Neuron (in vitro differentiated cells): ENCODE data around the gene SHC2.

Experiments used
- H2AFZ ChIP-seq: one replicate; pipeline ENCODE4 v1.6.1; 2013; ENCODE audit warnings: low read depth, mild to moderate bottlenecking, inconsistent platforms, low read length, moderate library complexity
- H3K27me3 ChIP-seq: one replicate; pipeline ENCODE4 v1.6.1; 2013; ENCODE audit warnings: low read length; ENCODE audit not compliant: insufficient read depth
- H3K36me3 ChIP-seq: one replicate; pipeline ENCODE4 v1.6.1; 2013; ENCODE audit warnings: low read length; ENCODE audit not compliant: insufficient read depth
- H3K4me1 ChIP-seq: one replicate; pipeline ENCODE4 v1.6.1; 2013; ENCODE audit warnings: low read length; ENCODE audit not compliant: insufficient read depth
- H3K4me3 ChIP-seq: 2 replicates; pipeline ENCODE4 v1.5.1; 2013; ENCODE audit warnings: mild to moderate bottlenecking, low read length, moderate library complexity
- H3K9me3 ChIP-seq: one replicate; pipeline ENCODE4 v1.6.1; 2013; ENCODE audit warnings: low read length

SHC2 gene

GRCh38 chr19:496112-496665 is 35.4 kb upstream of the SHC2 start, which contains the start of gene MADCAM1:
Gene MADCAM1, plus strand, starts transcription at chr19:496486. Its CDS starts 14 bp downstream, at chr19:496500.
- H3K27me3 ChIP-seq = peaks cover 20% of the 10 kb centered on the region
- H3K4me3 ChIP-seq = no peak within 1 kb of the TSS
- no peaks in the 10 kb centered on the region for H3K36me3 ChIP-seq
- H2AFZ ChIP-seq = no peak within 1 kb of the TSS
- peaks cover 3% of the 10 kb centered on the region for H3K9me3 ChIP-seq
- no peaks in the 10 kb centered on the region for H3K4me1 ChIP-seq

DNA sequence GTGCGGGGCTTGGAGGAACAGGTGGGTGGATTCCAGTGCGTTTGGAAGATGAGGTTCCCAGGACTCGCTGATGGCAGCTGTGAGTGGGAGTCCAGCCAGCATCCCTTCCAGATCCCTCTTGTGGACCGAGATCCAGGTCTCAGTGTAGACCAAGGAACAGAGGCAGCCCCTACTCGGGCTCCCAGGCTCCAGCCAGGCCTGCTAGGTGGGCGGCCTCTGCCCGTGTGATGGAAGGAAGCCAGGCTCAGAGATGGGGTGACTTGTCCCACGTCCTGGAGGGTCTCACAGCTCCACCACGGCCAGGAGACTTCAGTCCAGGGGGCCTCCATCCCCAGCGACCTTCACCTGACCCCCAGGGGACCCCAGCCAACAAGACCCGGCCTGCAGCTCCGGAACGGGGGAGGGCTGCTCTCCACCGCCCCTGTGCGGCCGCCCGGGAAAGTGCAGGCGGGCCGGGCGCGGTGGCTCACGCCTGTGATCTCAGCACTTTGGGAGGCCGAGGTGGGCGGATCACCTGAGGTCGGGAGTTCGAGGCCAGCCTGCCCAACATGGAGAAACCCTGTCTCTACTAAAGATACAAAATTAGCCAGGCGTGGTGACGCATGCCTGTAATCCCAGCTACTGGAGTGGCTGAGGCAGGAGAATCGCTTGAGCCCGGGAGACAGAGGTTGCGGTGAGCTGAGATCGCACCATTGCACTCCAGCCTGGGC is 34.7 kb upstream of the SHC2 start:
- H3K27me3 ChIP-seq = peaks cover 20% of the 10 kb centered on the region
- H3K9me3 ChIP-seq = peaks cover 3% of the 10 kb centered on the region
- H3K4me3 ChIP-seq = no peak overlapping the region
- no peak overlapping the region for H2AFZ ChIP-seq
- no peaks in the 10 kb centered on the region for H3K36me3 ChIP-seq
- no peaks in the 10 kb centered on the region for H3K4me1 ChIP-seq

- H2AFZ ChIP-seq = no peak overlapping the region
- peaks cover 3% of the 10 kb centered on the region for H3K9me3 ChIP-seq
Measured at GRCh38 chr19:495081-495401, 34.2 kb upstream of the SHC2 start.

DNA sequence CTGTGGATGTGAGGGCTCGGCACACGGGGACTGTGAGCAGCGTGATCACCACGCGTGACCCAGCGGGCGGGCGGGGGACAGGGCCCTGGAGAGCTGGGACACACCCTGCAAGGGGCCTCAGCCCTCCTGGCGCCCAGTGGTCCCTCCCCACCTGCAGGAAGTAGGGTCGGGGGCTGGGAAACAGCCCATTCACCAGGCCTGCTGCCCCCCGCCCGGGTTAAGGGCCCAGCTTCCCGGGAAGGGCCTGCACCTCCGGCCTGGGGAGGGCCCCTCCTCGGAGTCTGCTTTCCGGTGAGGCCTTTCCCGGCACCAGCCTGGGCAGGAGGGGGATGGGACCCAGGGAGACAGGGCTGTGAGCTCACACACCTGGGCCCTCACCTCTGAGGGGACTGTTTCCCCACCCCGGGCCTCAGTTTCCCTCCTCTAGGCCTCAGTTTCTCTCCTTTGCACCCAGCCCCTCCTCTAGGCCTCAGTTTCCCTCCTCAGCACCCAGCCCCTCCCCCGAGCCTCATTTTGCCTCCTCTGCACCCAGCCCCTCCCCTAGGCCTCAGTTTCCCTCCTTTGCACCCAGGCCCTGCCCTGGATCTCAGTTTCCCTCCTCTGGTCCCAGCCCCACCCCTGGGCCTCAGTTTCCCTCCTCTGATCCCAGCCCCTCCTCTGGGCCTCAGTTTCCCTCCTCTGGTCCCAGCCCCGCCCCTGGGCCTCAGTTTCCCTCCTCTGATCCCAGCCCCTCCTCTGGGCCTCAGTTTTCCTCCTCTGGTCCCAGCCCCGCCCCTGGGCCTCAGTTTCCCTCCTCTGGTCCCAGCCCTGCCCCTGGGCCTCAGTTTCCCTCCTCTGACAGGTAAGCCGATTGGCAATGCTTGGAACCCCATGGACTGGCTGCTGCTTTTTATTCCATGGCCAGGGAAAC is 33.6 kb upstream of the SHC2 start:
- Histone ChIP-seq H3K4me1 (peaks cover 4% of the 10 kb centered on the region), H2AFZ (no peak overlapping the region), H3K9me3 (peaks cover 3% of the 10 kb centered on the region)

More at GRCh38 chr19:495081-495401, 34.2 kb upstream of the SHC2 start:
- Histone ChIP-seq H3K36me3 (no peaks in the 10 kb centered on the region), H3K27me3 (peaks cover 19% of the 10 kb centered on the region), H3K4me3 (no peak overlapping the region), H3K4me1 (no peaks in the 10 kb centered on the region)

DNA sequence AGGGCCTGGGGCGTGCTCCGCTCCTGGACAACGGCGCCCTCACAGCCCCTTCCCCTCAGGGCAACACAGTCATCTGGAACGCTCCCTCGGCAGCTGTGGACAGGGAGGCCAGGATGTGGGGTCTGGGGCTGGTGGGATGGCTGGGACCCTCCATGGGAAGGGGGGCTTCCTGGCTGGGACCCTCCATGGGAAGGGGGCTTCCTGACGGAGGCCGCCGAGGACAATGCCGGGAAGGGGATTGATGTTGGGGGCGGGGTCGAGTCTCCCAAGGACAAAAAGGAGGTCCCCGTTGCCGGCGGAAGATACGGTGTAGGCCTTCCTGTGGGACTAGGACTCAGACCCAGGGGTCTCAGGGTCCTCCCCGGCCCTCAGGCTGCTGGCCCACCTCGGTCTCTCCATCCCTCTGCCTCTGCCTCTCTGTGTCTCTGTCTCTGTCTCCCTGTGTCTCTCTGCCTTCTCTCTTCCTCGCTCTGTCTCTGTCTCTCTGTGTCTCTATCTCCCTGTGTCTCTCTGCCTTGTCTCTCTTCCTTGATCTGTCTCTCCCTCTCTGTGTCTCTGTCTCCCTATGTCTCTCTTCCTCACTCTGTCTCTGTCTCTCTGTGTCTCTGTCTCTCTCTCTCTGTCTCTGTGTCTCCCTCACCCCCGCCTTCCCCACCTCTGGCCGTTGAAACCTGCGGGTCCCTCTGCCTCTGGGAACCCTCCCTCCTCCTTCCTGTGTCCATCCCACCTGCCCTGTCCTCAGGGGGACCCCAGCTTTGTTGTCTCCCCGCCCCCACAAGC is 32.7 kb upstream of the SHC2 start:
- no peak overlapping the region for H2AFZ ChIP-seq
- H3K27me3 ChIP-seq = peaks cover 9% of the 10 kb centered on the region
- no peak overlapping the region for H3K4me3 ChIP-seq
- peaks cover 3% of the 10 kb centered on the region for H3K9me3 ChIP-seq
- no peaks in the 10 kb centered on the region for H3K36me3 ChIP-seq
- H3K4me1 ChIP-seq = peaks cover 5% of the 10 kb centered on the region

More for the DNA sequence above, 33.6 kb upstream of the SHC2 start:
- H3K4me3 ChIP-seq = no peak overlapping the region
- H3K36me3 ChIP-seq = no peaks in the 10 kb centered on the region
- peaks cover 16% of the 10 kb centered on the region for H3K27me3 ChIP-seq

GRCh38 chr19:492091-492531 is 31.3 kb upstream of the SHC2 start:
- peaks cover 5% of the 10 kb centered on the region for H3K4me1 ChIP-seq
- H3K9me3 ChIP-seq = peaks cover 3% of the 10 kb centered on the region
- no peak overlapping the region for H2AFZ ChIP-seq
- no peaks in the 10 kb centered on the region for H3K27me3 ChIP-seq
- no peak overlapping the region for H3K4me3 ChIP-seq
- no peaks in the 10 kb centered on the region for H3K36me3 ChIP-seq

DNA sequence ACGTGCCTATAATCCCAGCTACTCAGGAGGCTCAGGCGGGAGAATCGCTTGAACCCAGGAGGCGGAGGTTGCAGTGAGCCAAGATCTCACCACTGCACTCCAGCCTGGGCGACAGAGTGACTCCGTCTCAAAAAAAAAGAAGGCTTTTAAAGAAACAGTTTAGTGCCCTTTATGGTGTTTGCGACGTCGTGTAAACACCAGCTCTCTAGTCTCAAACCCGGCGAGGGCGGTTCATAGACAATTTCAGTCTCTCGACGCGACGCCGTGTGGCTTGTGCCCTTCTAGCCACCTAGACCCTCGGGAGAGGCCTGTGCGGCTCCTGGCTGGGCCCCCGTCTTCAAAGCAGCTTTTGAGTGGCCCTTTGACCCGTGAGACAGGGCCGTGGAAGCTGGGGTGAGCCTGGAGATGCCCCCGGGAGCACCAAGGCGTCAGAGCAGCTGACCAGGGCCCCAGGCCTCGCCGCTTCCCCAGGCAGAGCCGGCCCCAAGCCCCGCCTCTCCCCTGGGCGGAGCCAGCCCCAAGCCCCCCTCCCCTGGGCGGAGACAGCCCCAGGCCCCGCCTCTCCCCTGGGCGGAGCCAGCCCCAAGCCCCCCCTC is 30.4 kb upstream of the SHC2 start:
- Histone ChIP-seq H3K27me3 (no peaks in the 10 kb centered on the region), H2AFZ (no peak overlapping the region), H3K4me1 (peaks cover 5% of the 10 kb centered on the region), H3K9me3 (peaks cover 3% of the 10 kb centered on the region), H3K36me3 (no peaks in the 10 kb centered on the region), H3K4me3 (no peak overlapping the region)

DNA sequence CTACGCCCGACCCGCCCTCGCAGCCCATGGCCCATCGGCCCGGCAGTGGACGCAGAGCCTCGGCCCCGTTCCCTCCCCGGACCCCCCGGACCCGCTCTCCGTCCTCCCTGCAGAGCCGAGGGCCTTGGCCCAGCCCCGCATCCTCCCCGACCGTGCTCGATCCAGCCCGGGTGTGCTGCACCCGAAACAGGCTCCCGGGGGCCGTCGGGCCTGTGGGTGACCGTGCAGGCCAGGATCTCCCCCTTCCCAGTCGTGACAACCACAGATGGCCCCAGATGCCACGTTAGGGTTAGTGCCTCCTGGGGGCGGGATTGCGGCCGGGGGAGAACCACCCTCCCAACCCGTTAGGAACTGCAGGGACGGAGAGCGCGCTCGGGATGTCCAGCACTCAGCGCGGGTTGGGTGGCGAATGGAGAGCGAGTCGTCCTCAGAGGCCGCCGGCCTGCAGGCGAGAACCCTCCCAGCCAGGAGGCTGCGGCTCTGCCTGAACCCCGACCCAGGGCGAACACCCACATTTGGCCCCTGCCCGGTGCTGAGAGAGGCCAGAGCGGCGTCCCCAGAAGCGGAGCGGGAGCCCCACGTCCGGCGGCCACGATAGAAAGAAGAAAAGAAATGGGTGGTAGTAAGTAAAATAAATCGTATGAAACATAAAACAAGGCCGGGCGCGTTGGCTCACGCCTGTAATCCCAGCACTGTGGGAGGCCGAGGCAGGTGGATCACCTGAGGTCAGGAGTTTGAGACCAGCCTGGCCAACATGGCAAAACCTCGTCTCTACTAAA is 28.8 kb upstream of the SHC2 start:
- Histone ChIP-seq H3K36me3 (no peaks in the 10 kb centered on the region), H3K9me3 (peaks cover 3% of the 10 kb centered on the region), H3K4me1 (peaks cover 18% of the 10 kb centered on the region), H3K4me3 (peak overlapping the region; percentile 78), H3K27me3 (no peaks in the 10 kb centered on the region), H2AFZ (peak overlapping the region; percentile 39)

DNA sequence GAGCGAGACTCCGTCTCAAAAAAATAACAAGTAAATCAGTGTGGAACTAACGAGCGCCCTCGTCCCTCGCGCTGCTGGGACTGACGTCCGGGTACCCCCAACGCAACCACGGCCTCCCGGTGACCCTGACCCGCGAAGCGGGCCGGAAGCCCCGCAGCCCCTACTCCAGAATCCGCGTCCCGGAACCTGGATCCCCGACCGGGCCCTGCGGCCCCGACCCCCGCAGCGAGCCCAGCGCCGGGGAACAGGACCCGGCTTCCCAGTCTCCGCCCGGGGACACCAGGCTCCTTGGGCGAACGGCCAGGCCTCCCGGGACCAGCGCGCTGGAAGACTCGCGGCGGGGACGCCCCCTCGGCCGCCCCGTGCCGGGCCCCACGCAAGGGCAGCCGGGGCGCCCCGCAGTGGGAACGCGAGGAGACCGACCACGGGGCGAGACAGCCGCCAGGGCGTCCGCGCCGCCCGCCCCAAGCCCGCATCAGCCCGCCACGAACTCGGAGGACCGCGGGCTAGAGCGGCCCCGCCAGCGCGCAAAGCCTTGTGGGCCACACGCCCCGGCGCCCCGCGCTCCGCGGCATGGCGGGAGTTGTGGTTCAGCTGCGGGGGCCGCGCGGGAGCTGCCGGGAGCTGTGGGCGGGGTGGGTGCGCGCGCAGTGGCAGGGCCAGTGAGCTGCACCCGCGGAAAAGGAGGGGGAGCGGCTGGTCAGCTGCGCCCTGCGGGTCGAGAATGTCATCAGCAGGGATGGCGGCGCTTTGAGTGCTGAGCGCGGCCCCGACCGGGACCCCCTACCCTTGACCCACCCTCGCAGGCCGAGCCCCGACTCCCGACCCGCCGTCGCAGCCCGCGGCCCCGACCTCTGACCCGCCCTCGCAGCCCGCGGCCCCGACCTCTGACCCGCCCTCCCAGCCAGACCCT is 27.9 kb upstream of the SHC2 start:
- Histone ChIP-seq H3K36me3 (no peaks in the 10 kb centered on the region), H3K27me3 (no peaks in the 10 kb centered on the region), H3K9me3 (peaks cover 3% of the 10 kb centered on the region), H3K4me1 (peaks cover 18% of the 10 kb centered on the region), H3K4me3 (peak overlapping the region; percentile 78), H2AFZ (peak overlapping the region; percentile 81)

GRCh38 chr19:485583-486236 is 24.9 kb upstream of the SHC2 start:
- H3K9me3 ChIP-seq = no peaks in the 10 kb centered on the region
- H3K4me1 ChIP-seq = peaks cover 18% of the 10 kb centered on the region
- H3K4me3 ChIP-seq = no peak overlapping the region
- no peak overlapping the region for H2AFZ ChIP-seq
- H3K36me3 ChIP-seq = no peaks in the 10 kb centered on the region
- H3K27me3 ChIP-seq = no peaks in the 10 kb centered on the region

GRCh38 chr19:485077-485476 is 24.2 kb upstream of the SHC2 start:
- no peak overlapping the region for H2AFZ ChIP-seq
- H3K4me3 ChIP-seq = no peak overlapping the region
- no peaks in the 10 kb centered on the region for H3K27me3 ChIP-seq
- H3K36me3 ChIP-seq = no peaks in the 10 kb centered on the region
- H3K9me3 ChIP-seq = no peaks in the 10 kb centered on the region
- peaks cover 18% of the 10 kb centered on the region for H3K4me1 ChIP-seq
